Measurements from ENCODE around the gene IGDCC3. TPM values are rescaled to one million over a fixed set of nuclear protein-coding genes. Genes with fewer than 3 reads are reported as not detected.

The IGDCC3 gene
- total and polyA plus RNA-seq, 10 donors = 0.03 to 0.34 (median 0.03) TPM; not detected in 7

GRCh38 chr15:65365229-65365628, 12.6 kb downstream of the IGDCC3 start:
- Histone ChIP-seq H3K4me3 (no peak overlapping the region), H3K36me3 (no peaks in the 10 kb centered on the region), H3K27me3 (replicated peaks in 1 of 7) (peaks cover 0 to 38% (median 4%) of the 10 kb centered on the region in 7 donors), H3K27ac (no peak overlapping the region), H3K4me1 (no peaks in the 10 kb centered on the region), H3K9me3 (no peaks in the 10 kb centered on the region)
- 75 to 97% (median 79%) methylated on average over 2 of the region's 2 CpGs for WGBS, 5 donors
- no peak for TF ChIP-seq POLR2AphosphoS5 (IDR thresholded peaks at IDR 0.05)
- no peak for TF ChIP-seq CTCF (IDR thresholded peaks at IDR 0.05 in 8 of 11, conservative IDR thresholded peaks at IDR 0.05 in 3 of 11)
- TF ChIP-seq POLR2A (IDR thresholded peaks at IDR 0.05) = no peak
- intact Hi-C loops (cut with DNase I; ENCODE audit: low total_unique reads) = no loop called here
- DNase-seq = peak; percentile 20

- peaks cover 0 to 51% (median 4%) of the 10 kb centered on the region in 7 donors for H3K27me3 ChIP-seq (replicated peaks in 1 of 7)
- no peak overlapping the region for H3K4me3 ChIP-seq
- H3K4me1 ChIP-seq = no peaks in the 10 kb centered on the region
- intact Hi-C loops (cut with DNase I; ENCODE audit: low total_unique reads) = no loop called here
- 66 to 89% (median 79%) methylated on average over 2 of the region's 2 CpGs for WGBS, 5 donors
- H3K36me3 ChIP-seq = no peaks in the 10 kb centered on the region
- peak; percentile 18 for DNase-seq
- H3K9me3 ChIP-seq = no peaks in the 10 kb centered on the region
- TF ChIP-seq POLR2AphosphoS5 (IDR thresholded peaks at IDR 0.05) (no peak), CTCF (IDR thresholded peaks at IDR 0.05 in 8 of 11, conservative IDR thresholded peaks at IDR 0.05 in 3 of 11) (no peak), POLR2A (IDR thresholded peaks at IDR 0.05) (no peak)
- no peak overlapping the region for H3K27ac ChIP-seq
These were observed 14.0 kb downstream of the IGDCC3 start for GRCh38 chr15:65363766-65364165.

- intact Hi-C loops (cut with DNase I; ENCODE audit: low total_unique reads) = no loop called here
- peaks cover 0 to 55% (median 4%) of the 10 kb centered on the region in 7 donors for H3K27me3 ChIP-seq (replicated peaks in 1 of 7)
- 86 to 94% (median 88%) methylated on average over 7 of the region's 7 CpGs for WGBS, 5 donors
These were observed 14.5 kb downstream of the IGDCC3 start for GRCh38 chr15:65363306-65363705.

GRCh38 chr15:65362491-65362890, 15.3 kb downstream of the IGDCC3 start:
- Histone ChIP-seq H3K4me3 (no peak overlapping the region), H3K27me3 (replicated peaks in 1 of 7) (peaks cover 0 to 64% (median 4%) of the 10 kb centered on the region in 7 donors), H3K36me3 (no peaks in the 10 kb centered on the region), H3K27ac (no peak overlapping the region), H3K4me1 (no peaks in the 10 kb centered on the region), H3K9me3 (no peaks in the 10 kb centered on the region)
- WGBS, 5 donors = 80 to 92% (median 86%) methylated on average over 7 to 8 of the region's 8 CpGs
- no peak for TF ChIP-seq POLR2A (IDR thresholded peaks at IDR 0.05)
- intact Hi-C loops (cut with DNase I; ENCODE audit: low total_unique reads) = no loop called here
- peak; percentile 41 for DNase-seq

More at GRCh38 chr15:65363306-65363705, 14.5 kb downstream of the IGDCC3 start:
- Histone ChIP-seq H3K9me3 (no peaks in the 10 kb centered on the region), H3K27ac (no peak overlapping the region), H3K4me1 (no peaks in the 10 kb centered on the region), H3K4me3 (no peak overlapping the region), H3K36me3 (no peaks in the 10 kb centered on the region)
- DNase-seq = peak; percentile 42
- TF ChIP-seq CTCF (IDR thresholded peaks at IDR 0.05 in 8 of 11, conservative IDR thresholded peaks at IDR 0.05 in 3 of 11) = no peak
- TF ChIP-seq POLR2A (IDR thresholded peaks at IDR 0.05) = no peak
- TF ChIP-seq POLR2AphosphoS5 (IDR thresholded peaks at IDR 0.05) = no peak
